H9 (cell line): ENCODE data around the gene DDX60. TPM values are rescaled to one million over a fixed set of nuclear protein-coding genes. Genes with fewer than 3 reads are reported as not detected.

Experiments
- DNase-seq: peaks from one replicate; pipeline ENCODE4 v3.0.0-alpha.2; 2017
- H2AFZ ChIP-seq: one replicate; pipeline ENCODE4 v1.6.1; 2013; ENCODE audit warnings: mild to moderate bottlenecking, low read length, control low read depth, moderate library complexity
- H2AK5ac ChIP-seq: 2 replicates; pipeline ENCODE4 v1.6.1; 2013; ENCODE audit warnings: low read length, control low read depth, mixed read lengths; ENCODE audit not compliant: insufficient read length
- H2BK120ac ChIP-seq: one replicate; pipeline ENCODE4 v1.6.1; 2013; ENCODE audit warnings: low read depth, mild to moderate bottlenecking, low read length, control low read depth, inconsistent platforms; ENCODE audit not compliant: poor library complexity, severe bottlenecking
- H2BK12ac ChIP-seq: 2 replicates; pipeline ENCODE4 v1.6.1; 2013; ENCODE audit warnings: low read length, control low read depth, mixed read lengths, low read depth; ENCODE audit not compliant: insufficient read length
- H2BK15ac ChIP-seq: 2 replicates; pipeline ENCODE4 v1.6.1; 2013; ENCODE audit warnings: low read depth, low read length, control low read depth
- H2BK20ac ChIP-seq: one replicate; pipeline ENCODE4 v1.6.1; 2013; ENCODE audit warnings: low read depth, mild to moderate bottlenecking, low read length, control low read depth, inconsistent platforms; ENCODE audit not compliant: poor library complexity, severe bottlenecking
- H2BK5ac ChIP-seq: 2 replicates; pipeline ENCODE4 v1.6.1; 2013; ENCODE audit warnings: low read length, control low read depth, mixed read lengths; ENCODE audit not compliant: insufficient read length
- H3K14ac ChIP-seq: 2 replicates; pipeline ENCODE4 v1.6.1; 2013; ENCODE audit warnings: low read length, control low read depth; ENCODE audit not compliant: insufficient read depth
- H3K18ac ChIP-seq: 2 replicates; pipeline ENCODE4 v1.6.1; 2013; ENCODE audit warnings: low read depth, mild to moderate bottlenecking, mixed read lengths, low read length, control low read depth; ENCODE audit not compliant: insufficient read length
- H3K23ac ChIP-seq: 2 replicates; pipeline ENCODE4 v1.6.1; 2013; ENCODE audit warnings: low read length, control low read depth, mixed read lengths, low read depth; ENCODE audit not compliant: insufficient read length
- H3K23me2 ChIP-seq: 2 replicates; pipeline ENCODE4 v1.6.1; 2013; ENCODE audit warnings: low read depth, mild to moderate bottlenecking, mixed read lengths, low read length, control low read depth; ENCODE audit not compliant: insufficient read length, poor library complexity, severe bottlenecking
- H3K27ac ChIP-seq: 2 replicates; pipeline ENCODE4 v1.5.1; 2013; ENCODE audit warnings: low read length, control low read depth, mixed read lengths, low read depth; ENCODE audit not compliant: insufficient read length
- H3K27me3 ChIP-seq: 2 replicates; pipeline ENCODE4 v1.6.1; 2013; ENCODE audit warnings: low read length, control low read depth, inconsistent platforms; ENCODE audit not compliant: insufficient read depth
- H3K4ac ChIP-seq: 2 replicates; pipeline ENCODE4 v1.6.1; 2013; ENCODE audit warnings: low read depth, mild to moderate bottlenecking, control low read depth, inconsistent platforms, low read length, moderate library complexity
- H3K4me1 ChIP-seq: 2 replicates; pipeline ENCODE4 v1.6.1; 2013; ENCODE audit warnings: low read length, control low read depth, inconsistent platforms; ENCODE audit not compliant: insufficient read depth
- H3K4me2 ChIP-seq: 2 replicates; pipeline ENCODE4 v1.6.1; 2013; ENCODE audit warnings: low read length, control low read depth, mixed read lengths; ENCODE audit not compliant: insufficient read length, insufficient read depth
- H3K56ac ChIP-seq: 2 replicates; pipeline ENCODE4 v1.6.1; 2013; ENCODE audit warnings: low read depth, mild to moderate bottlenecking, mixed read lengths, low read length, control low read depth; ENCODE audit not compliant: insufficient read length
- H3K79me1 ChIP-seq: 2 replicates; pipeline ENCODE4 v1.6.1; 2013; ENCODE audit warnings: low read depth, mild to moderate bottlenecking, moderate library complexity, low read length, control low read depth, inconsistent platforms; ENCODE audit not compliant: insufficient read depth, poor library complexity, severe bottlenecking
- H3K79me2 ChIP-seq: 2 replicates; pipeline ENCODE4 v1.6.1; 2013; ENCODE audit warnings: low read length, control low read depth, inconsistent platforms; ENCODE audit not compliant: insufficient read depth
- H3K9ac ChIP-seq: 2 replicates; pipeline ENCODE4 v1.6.1; 2013; ENCODE audit warnings: low read length, control low read depth, mixed read lengths; ENCODE audit not compliant: insufficient read length; ENCODE audit errors: extremely low read depth
- H3K9me3 ChIP-seq: one replicate; pipeline ENCODE4 v1.6.1; 2013; ENCODE audit warnings: low read depth, low read length, inconsistent platforms; ENCODE audit not compliant: control insufficient read depth
- H3T11ph ChIP-seq: one replicate; pipeline ENCODE4 v1.6.1; 2013; ENCODE audit warnings: mild to moderate bottlenecking, low read length, control low read depth, inconsistent platforms
- H4K20me1 ChIP-seq: one replicate; pipeline ENCODE4 v1.6.1; 2013; ENCODE audit not compliant: control insufficient read depth, insufficient read length, insufficient read depth
- H4K5ac ChIP-seq: 2 replicates; pipeline ENCODE4 v1.6.1; 2013; ENCODE audit warnings: low read depth, mild to moderate bottlenecking, mixed read lengths, low read length, control low read depth; ENCODE audit not compliant: insufficient read length
- H4K8ac ChIP-seq: replicated peaks from 2 replicates; pipeline ENCODE4 v1.6.1; 2013; ENCODE audit warnings: low read length, control low read depth, mixed read lengths, low read depth; ENCODE audit not compliant: insufficient read length
- H4K91ac ChIP-seq: 2 replicates; pipeline ENCODE4 v1.6.1; 2013; ENCODE audit warnings: low read depth, mild to moderate bottlenecking, moderate library complexity, mixed read lengths, low read length, control low read depth; ENCODE audit not compliant: insufficient read length
- H3K27ac Mint-ChIP-seq, 3 experiments: 2 replicates in 2 of 3; 3 replicates in 1 of 3; pipeline ENCODE4 v1.8.0; 2020 to 2021; ENCODE audit warnings: mixed read lengths in 3 of 3, mild to moderate bottlenecking in 1 of 3, moderate library complexity in 1 of 3
- H3K27me3 Mint-ChIP-seq: 2 replicates; pipeline ENCODE4 v1.8.0; 2021; ENCODE audit warnings: low read depth, mild to moderate bottlenecking, moderate library complexity, mixed read lengths
- H3K36me3 Mint-ChIP-seq, 3 experiments: 2 replicates in 2 of 3; 3 replicates in 1 of 3; pipeline ENCODE4 v1.8.0; 2020 to 2021; ENCODE audit warnings: low read depth in 3 of 3, mixed read lengths in 3 of 3; ENCODE audit not compliant: insufficient read depth in 1 of 3
- H3K4me1 Mint-ChIP-seq, 2 experiments: 2 replicates each; pipeline ENCODE4 v1.8.0; 2020; ENCODE audit warnings: mixed read lengths in 2 of 2
- H3K4me3 Mint-ChIP-seq, 2 experiments: 2 replicates in 1 of 2; 3 replicates in 1 of 2; pipeline ENCODE4 v1.8.0; 2020 to 2021; ENCODE audit warnings: mild to moderate bottlenecking in 2 of 2, mixed read lengths in 2 of 2, moderate library complexity in 1 of 2
- H3K9me3 Mint-ChIP-seq, 2 experiments: 2 replicates in 1 of 2; 3 replicates in 1 of 2; pipeline ENCODE4 v1.8.0; 2020; ENCODE audit warnings: mild to moderate bottlenecking in 2 of 2, mixed read lengths in 2 of 2, moderate library complexity in 1 of 2
- WGBS: extraction: QIAGEN DNeasy Blood & Tissue Kit; methylation state at CpG from one replicate; pipeline ENCODE4 v1.1.7; 2013; ENCODE audit warnings: missing lambda C conversion rate, low lambda C conversion rate, mixed read lengths; ENCODE audit not compliant: insufficient read length; ENCODE audit errors: extremely low coverage; 5-methylcytosine and 5-hydroxymethylcytosine counted together
- total RNA-seq: library from RNA; stranded (reverse); gene quantifications from 2 replicates; pipeline ENCODE4 v1.2.1, GENCODE V29; 2021
- TF ChIP-seq, protein P1 (sequence below): fragments of 200-600 bp; sonication (generic); conservative IDR thresholded peaks from 3 replicates; pipeline ENCODE4 v1.8.0; 2021; ENCODE audit warnings: antibody characterized with exemption, mild to moderate bottlenecking

The DDX60 gene
- total RNA-seq, 1 experiment from 2014 or later: 3.9 TPM

DNA sequence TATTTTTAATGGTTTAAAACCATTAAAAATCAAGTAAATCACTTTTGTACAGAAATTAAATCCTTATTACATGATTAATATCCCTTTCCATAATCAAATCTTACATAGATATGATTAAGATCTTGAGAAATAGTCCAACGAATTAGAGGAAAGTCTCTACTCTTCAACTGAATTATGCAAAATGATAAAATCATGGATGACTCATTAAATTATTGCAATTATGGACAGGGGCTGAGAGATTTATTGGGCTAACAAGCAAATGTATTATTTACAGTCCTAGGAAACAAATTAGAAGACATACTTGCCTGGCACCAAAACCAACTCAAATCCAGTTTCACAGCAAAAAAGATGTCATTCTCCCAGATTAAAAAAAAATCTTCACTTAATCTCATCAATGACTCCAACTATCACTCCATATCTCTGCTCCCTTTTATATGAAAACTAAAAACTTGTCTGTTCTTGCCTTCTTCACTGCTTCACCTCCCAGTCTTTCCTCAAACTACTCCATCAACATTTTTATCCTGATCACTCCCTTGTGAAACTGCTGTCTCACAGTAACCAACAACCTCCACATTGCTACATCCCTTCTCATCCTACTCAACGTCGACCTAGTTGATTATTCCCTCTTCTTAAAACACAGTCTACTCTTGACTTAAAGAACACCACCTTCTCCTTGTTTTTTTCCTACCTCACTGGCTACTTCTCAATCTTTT, 18.4 kb upstream of the DDX60 start:
- Histone ChIP-seq H3K23ac (no peak overlapping the region), H3K4ac (no peak overlapping the region), H2BK20ac (no peak overlapping the region), H4K8ac (no peak overlapping the region), H3K4me1 (no peaks in the 10 kb centered on the region), H3K18ac (no peak overlapping the region), H2BK15ac (no peak overlapping the region), H2BK12ac (no peak overlapping the region), H3K79me1 (no peaks in the 10 kb centered on the region), H3T11ph (no peak overlapping the region), H3K4me2 (no peak overlapping the region), H2AFZ (no peak overlapping the region), H3K23me2 (no peaks in the 10 kb centered on the region), H3K56ac (no peak overlapping the region), H2AK5ac (no peak overlapping the region), H3K79me2 (no peaks in the 10 kb centered on the region), H4K91ac (no peak overlapping the region), H3K9ac (no peak overlapping the region), H3K14ac (no peak overlapping the region), H4K20me1 (no peaks in the 10 kb centered on the region), H3K9me3 (no peaks in the 10 kb centered on the region), H3K27me3 (no peaks in the 10 kb centered on the region), H2BK5ac (no peak overlapping the region), H2BK120ac (no peak overlapping the region), H4K5ac (no peak overlapping the region), H3K27ac (no peak overlapping the region)
- TF ChIP-seq, protein P1, sequence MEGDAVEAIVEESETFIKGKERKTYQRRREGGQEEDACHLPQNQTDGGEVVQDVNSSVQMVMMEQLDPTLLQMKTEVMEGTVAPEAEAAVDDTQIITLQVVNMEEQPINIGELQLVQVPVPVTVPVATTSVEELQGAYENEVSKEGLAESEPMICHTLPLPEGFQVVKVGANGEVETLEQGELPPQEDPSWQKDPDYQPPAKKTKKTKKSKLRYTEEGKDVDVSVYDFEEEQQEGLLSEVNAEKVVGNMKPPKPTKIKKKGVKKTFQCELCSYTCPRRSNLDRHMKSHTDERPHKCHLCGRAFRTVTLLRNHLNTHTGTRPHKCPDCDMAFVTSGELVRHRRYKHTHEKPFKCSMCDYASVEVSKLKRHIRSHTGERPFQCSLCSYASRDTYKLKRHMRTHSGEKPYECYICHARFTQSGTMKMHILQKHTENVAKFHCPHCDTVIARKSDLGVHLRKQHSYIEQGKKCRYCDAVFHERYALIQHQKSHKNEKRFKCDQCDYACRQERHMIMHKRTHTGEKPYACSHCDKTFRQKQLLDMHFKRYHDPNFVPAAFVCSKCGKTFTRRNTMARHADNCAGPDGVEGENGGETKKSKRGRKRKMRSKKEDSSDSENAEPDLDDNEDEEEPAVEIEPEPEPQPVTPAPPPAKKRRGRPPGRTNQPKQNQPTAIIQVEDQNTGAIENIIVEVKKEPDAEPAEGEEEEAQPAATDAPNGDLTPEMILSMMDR: no peak
- no peaks in the 10 kb centered on the region for H3K4me1 Mint-ChIP-seq
- H3K36me3 Mint-ChIP-seq: no peaks in the 10 kb centered on the region
- DNase-seq: no peak
- H3K4me3 Mint-ChIP-seq: no peak overlapping the region
- 0 out of 5 replicates have a peak, but pooled peaks cover 0 to 2% of the 10 kb centered on the region in 2 experiments for H3K9me3 Mint-ChIP-seq
- no peak overlapping the region for H3K27ac Mint-ChIP-seq
- no peaks in the 10 kb centered on the region for H3K27me3 Mint-ChIP-seq
- no CpG with 5 or more reads among the region's 3 CpGs for WGBS
